Caki2 (cell line): ENCODE measurements around the gene ESM1. TPM values are rescaled to one million over a fixed set of nuclear protein-coding genes. Genes with fewer than 3 reads are reported as not detected.

Experiments
- DNase-seq: peaks from one replicate; pipeline ENCODE4 v3.0.0-alpha.2; 2015; ENCODE audit warnings: low read depth
- in situ Hi-C: cut with HindIII; loops from 2 replicates; pipeline ENCODE4 v1.10.0; 2016; ENCODE audit warnings: low sequenced_read_pairs, low pct_unique_long_range_greater_than_20kb, mixed read lengths
- total RNA-seq: library from RNA; depleted of rRNA; stranded (reverse); fragments of >200 nt; shearing (Covaris generic); gene quantifications from 2 replicates; pipeline ENCODE4 v1.2.3, GENCODE V29; 2014; ENCODE audit warnings: low replicate concordance

The ESM1 gene
- total RNA-seq, 1 experiment from 2014 or later, result not detected

DNA sequence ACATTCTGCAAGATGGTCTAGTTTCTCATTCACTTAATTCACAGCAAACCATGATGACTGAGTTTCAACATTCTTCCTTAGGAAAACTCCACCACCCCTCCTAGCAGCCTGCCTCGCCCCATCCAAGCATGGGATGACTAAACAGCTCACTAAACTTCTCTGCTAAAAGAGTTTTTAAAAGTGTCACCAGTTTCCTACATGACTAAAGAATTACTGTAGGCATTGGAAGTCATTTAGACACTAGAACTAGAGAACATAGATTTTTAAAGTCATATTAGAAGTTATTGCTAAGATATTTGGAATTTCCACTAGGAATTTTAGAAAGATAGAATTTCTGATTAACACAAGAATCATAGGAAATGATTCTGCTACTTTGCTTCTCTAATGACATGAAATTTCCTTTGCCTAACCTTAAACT, 5.5 kb upstream of the ESM1 start:
- no peak for DNase-seq
- in situ Hi-C loops, result no loop called here

DNA sequence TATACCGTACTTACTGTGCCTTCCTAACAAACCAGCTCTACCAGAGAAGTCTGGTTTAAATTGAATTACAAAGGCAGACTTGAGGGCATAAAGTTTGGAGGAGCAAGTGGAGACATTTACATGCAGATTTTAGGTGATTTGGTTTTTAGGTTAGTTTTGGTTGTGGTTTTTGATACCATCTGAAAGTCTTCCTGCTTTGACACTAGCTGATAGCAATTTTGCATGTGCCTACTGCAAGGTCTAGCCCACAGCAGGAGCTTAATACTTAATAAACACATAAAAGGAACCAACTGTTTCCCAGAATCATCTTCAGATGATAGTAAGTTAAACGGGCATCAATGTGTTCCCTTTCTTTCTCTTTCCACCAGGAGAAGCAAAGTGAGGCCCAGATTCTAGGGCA, 3.4 kb upstream of the ESM1 start:
- in situ Hi-C loops, result no loop called here
- DNase-seq, result no peak

DNA sequence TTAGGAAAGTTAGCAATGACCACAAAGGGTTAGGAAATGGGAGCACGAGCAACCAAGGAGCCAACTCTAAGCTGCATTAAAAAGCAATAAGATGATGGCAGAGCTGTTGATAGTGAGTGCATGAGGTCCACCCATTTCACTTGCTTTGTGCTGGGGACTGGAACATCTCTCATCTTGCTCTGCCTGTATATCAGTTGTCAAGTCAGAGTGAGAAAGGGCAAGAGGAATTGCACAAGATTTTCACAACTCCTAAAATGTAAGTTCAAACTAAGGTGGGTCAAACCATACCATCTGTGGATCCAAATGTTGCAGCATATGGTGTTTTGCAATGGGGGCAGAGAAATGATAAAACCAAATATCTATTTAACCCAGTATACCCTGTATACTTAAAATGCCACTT, 2.8 kb upstream of the ESM1 start:
- no peak for DNase-seq
- in situ Hi-C loops, result no loop called here

DNA sequence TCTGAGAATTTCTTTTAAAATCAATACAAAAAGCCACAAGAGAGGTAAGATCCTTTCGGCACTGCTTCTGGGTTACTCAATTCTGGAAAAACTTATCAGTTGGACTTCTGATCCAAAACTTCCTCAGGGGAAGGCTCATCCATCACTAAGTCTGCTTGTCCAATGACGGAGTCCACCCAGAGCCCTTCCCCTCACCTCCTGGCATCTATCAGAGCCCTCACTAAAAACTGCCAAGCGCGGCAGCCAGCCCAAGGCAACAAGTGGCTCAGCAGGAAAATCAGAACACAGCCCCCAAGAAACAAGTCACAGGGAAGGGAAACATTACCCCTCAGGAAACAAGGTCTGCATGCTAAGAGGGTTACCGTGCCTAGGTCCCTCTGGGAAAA, 869 bp upstream of the ESM1 start:
- in situ Hi-C loops, result no loop called here
- no peak for DNase-seq

DNA sequence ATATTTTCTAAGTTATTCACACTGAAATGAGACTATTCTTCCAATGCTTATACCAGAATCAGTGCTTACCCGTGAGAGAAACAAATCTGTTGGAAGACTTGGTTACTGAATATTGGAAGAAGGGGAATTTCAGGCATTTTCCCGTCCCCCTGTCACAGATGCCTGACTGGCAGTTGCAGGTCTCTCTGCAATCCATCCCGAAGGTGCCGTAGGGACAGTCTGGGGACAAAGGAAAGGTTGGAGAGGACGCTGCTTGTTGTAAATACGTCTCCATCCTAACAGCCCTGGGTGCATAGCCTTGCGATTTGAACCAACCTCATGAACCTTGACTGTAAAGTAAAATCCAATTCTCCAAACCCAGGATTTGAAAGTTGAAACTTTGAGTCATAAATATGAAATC, 3.5 kb downstream of the ESM1 start:
- in situ Hi-C loops, result no loop called here
- no peak for DNase-seq

DNA sequence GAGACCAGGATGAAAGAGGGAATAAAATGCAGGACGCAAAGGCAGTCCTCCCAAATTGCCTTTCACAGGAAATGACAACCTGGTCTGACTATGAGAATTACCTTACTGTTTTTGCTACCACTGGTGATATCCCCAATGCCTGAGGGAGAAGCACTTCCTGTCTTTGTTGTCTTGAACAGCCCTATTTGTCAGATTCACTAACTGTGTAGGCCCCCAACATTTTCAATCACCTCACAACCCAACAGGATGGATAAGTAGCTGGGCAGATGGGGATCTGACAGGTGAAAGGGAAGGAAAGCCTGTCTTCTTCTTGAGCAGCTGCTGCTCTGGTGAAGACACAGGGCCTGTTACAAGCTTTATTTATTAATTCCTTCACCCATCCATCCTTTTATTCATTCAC, 9.7 kb downstream of the ESM1 start:
- no peak for DNase-seq
- in situ Hi-C loops, result no loop called here

DNA sequence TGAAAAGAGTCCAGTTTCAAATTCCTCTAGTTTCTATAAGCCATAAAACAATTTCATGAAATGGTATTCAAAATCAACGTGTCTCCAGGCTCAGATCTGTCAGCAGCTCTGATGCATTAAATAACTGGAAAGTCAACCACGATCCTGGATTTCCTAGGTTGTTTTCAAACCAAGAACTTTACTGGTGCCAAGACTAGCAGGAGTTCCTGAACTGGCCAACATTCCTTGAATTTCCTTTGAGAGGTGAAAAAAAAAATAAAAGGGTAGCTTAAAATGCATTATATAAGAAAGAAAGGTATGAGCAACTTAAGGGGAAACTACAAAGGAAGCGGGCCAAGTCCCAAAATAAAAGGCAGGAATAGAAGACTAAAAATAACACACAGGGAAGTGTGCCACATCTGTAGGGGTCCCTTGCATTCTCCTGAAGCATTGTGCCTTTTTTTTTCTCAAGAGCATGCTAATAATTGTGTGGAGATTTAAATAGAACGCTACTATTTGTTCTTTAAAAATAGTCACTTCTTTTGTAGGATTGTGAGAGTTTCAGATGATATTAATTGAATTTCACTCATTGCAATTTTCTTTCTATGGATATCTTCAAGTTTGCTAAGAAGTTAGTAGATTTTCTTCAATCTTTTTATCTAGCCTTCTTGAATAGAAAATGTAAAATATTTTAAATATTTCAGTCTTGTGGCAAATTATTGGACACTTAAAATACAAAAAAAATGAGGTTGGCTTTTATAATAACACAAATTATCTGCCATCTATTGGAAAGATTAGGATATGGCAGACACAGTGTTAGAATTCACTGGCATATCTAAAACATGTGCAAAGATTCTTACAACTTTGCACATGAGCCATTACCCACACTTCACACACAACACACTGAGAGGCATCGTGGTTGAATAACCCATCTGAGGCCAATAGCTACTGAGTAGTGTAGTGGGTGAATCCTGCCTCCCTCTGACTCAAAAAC, 15.3 kb downstream of the ESM1 start:
- in situ Hi-C loops, result no loop called here
- DNase-seq, result no peak

DNA sequence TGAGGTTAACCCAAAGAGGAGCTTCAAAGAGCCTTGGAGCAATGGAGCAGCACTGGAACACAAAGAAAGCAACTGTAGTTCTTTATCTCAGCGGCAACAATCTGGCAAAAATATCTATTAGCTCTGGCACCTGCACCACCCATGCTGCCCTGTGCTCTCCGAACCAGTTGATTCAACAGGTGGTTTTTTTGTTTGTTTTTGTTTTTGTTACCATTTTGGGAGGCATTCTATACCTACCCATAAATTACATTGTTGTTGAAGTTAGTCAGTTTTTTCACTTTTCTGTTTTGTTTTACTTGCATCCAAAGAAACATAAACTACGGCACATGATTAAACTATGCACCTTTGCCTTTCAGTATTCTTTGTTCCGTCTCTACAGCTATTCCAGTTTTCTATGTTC, 16.2 kb downstream of the ESM1 start:
- no peak for DNase-seq
- in situ Hi-C loops, result no loop called here

DNA sequence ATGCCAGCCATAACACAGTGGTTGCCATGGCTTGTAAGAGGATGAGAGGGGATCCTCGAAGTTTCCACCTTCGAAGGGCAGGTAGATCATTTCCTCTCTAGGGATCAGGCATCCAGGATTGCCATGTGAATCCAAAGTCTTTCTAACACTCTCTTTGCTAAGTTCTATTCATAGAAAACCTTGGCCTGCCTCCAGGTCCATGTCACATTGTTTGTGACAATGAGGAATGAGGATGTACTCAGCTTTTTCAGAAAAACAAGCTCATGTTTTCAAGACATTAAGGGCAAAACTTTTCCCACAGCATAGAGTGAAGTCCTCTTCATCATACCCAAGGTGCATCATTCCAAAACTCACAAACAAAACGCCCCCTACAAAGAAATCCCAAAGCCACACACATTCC, 19.6 kb downstream of the ESM1 start:
- in situ Hi-C loops, result no loop called here
- no peak for DNase-seq

DNA sequence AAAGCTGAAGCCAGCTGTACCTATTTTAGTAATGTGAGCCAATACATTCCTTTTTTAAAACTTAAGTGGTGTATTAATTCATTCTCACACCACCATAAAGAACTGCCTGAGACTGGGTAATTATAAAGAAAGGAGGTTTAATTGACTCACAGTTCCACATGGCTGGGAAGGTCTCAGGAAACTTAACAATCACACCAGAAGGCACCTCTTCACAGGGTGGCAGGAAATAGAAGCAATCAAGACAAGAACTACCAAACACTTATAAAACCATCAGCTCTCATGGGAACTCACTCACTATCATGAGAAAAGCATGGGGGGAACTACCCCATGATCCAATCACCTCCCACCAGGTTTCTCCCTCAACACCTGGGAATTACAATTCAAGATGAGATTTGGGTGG, 21.0 kb downstream of the ESM1 start:
- DNase-seq, result no peak
- in situ Hi-C loops, result no loop called here

DNA sequence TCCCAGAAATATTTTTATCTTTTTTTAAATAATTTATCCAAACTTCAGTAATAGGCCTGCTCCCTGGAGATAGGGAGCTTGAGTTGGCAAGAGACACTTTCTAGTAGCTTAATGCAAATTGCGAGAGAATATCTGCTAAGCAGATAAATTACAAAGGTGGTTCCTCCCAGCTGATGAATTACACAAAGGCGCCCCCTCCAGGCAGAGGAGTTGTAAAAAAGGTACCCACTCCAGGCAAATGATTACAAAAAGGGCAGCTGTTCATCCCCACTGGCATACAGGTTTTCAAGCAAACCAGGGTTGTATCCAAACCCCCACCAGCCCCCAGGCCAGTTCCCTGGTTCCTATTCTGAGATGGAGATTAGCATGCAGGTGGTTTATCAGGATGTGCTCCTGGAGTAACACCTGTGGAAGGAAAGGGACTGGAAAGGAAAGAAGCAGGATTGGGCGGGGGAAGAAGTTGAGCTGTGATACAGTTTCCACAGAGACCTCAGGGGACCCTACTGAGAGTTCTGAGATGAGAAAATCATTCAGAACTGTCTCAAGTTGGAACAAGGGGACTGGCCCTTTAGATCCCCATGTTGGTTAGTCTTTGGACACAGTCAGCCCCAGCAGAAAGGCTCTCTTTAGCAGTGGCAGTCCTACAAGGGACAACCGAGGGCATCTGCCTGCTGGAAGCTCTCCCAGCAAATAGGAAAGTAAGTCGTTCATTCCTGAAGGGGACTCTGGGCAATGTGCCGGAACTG, 25.5 kb downstream of the ESM1 start:
- in situ Hi-C loops, result no loop called here
- no peak for DNase-seq

DNA sequence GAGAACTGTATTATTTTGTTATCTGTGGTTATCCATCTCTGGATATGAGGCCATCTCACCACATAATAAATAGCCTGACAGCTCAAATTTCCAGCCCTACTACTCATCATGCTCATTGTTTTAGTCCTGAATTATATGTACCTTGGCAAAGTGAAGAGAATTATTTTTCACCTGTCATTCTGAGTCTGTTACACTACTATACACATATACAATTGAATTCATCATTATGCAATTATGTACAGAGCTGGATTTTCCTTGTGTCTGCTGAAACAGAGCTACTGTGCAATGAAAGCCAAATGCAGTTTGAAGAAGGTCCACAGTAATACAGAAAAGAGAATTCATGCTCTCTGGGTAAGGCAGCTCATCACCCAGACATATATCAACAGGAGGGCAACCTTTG, 28.5 kb downstream of the ESM1 start:
- in situ Hi-C loops, result no loop called here
- DNase-seq, result no peak

DNA sequence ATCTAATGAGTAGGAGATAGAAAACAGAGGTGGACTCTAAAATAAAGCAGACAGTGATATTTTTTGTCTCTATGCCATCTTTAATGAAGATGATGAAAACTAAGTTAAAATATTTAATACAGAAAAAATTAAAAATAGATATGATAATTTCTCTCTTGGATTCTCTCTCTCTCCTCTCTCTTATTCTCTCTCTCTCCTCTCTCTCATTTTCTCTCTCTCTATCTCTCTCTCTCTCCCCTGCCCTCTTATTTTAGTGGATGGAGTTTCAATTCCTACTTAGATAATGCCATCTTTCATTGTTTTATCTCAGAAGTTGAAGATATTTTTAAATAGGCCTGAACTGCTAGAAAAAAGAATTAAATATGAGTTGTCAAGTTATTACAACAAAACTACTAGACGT, 38.2 kb downstream of the ESM1 start:
- no peak for DNase-seq
- in situ Hi-C loops, result no loop called here

DNA sequence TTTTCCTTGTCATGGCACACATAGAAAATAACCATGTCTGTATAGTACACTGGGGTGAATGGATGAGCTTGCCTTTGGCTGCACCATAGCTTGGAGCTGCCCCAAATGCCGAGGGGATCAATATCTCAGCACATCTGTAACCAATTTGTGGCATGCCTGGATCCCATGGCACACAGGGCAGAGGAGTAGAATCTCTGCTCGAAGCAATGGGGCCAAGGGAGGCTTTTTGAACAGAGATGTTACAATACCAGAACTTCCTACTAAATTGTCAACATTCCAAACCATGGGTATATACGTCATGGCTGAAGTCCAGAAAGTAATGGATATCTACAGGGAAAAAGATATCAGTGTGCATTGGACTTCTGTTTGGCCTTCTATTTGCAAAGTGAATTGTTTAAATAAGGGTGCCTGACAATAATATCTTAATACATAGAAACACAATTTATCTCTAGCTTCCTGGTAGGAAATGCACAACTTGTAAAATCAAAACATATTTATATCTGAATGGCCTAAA, 39.0 kb downstream of the ESM1 start:
- DNase-seq, result no peak
- in situ Hi-C loops, result no loop called here

DNA sequence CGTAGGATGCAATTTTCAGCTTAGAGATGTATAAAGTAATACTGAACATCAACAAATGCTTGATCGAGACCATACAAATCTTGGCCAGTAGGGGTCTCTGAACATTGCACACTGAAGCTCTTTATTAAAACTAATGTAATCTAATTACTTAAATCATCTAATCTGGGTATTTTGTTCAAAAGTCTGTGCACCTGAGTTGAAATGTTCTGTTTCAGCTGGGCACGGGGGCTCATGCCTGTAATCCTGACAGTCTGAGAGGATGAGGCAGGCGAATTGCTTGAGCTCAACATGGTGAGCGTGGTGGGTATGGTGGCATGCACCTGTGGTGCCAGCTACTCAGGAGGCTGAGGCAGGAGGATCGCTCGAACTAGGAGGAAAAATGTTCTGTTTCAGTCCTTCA, 41.0 kb downstream of the ESM1 start:
- DNase-seq, result peak; percentile 1

DNA sequence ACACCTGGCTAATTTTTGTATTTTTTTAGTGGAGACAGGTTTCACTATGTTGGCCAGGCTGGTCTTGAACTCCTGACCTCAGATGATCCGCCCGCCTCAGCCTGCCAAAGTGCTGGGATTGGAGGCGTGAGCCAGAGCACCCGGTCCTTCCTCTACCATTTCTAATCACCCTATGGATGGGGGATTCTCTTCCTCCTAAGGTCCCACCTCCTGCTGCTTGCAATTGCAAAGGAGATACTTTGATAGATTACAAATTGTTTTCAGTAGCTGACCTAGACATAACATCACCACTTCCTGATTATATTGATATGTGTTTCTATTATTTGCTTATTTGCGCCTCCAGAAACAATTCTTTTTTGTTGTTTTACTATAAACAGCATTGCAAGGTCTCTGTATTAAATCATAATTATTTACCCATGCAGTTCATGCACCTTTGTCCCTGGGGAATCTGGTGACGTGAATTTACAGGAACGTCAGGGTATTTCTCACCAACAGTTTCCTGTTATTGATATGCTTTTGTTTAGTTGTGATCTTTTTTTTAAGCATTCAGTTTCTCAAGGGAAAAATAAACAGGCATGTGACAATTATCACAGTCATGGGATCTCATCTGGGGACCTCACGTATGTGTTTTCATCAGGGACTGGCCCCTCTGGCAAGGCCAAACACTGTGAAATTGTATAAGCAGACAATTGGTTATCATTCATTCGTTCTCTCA, 43.2 kb downstream of the ESM1 start:
- no peak for DNase-seq
- in situ Hi-C loops, result no loop called here

More for the DNA sequence above, 41.0 kb downstream of the ESM1 start:
- in situ Hi-C loops, result no loop called here

DNA sequence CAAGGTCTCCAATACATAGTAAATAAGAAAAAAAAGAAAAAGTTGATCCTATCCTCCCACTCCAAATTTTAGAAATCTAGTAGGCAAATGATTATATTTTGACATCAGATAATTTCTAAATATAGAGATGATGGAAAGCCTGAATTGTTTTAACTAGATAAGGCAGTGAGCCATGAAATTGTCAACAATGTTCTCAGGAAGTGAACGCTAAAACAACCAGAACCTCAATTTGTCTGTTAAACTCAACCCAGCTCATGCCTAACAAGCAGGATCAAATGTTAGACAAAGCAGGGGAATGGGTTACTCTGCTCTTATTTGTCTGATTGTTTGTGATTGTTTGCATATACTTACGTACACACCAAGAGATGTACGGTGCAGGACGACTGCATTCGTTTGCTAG, 49.2 kb downstream of the ESM1 start:
- no peak for DNase-seq
- in situ Hi-C loops, result no loop called here

DNA sequence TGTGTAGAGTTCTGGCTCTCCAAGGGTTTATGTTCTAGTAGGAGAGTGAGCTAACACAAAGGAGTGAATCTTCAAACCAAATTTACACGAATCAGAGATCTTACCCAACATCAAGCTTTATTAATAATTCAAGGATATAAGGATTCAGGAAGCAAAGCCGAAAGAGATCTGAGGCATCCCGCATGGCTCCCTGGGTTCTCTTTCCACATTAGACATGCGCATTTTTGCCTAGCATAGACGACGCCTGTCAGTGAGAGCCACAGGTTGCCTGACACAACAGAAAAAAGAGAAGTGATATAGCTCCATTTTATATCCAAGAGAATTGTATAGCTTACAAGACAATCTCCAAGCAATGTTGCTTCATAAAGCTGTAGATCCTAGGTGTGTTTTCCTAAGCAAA, 52.6 kb downstream of the ESM1 start:
- in situ Hi-C loops, result no loop called here
- no peak for DNase-seq

DNA sequence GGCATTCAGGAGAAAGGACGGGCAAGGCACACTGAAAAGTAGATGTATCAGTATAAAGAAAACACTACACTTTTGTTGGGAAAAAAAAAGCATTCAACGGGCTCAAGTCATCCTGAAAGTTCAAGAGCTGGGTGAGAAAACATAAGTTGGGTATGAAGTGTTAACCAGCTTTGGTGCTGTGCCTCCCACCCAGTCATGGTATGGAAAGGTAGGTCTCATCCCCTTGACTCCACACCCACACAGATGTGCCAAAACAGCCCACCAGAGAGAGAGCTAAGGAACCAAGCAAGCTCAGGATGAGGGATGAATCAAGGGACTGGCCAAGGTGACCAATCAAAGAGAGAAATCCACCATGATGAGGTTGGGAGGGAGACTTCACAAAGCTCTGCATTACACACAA, 54.7 kb downstream of the ESM1 start:
- DNase-seq, result no peak
- in situ Hi-C loops, result no loop called here
